Measurements from ENCODE around the gene CDPF1.
A peak's percentile ranks its signal among the peaks of the same experiment; 100 is the strongest.
"Not testable (repeated sequence)": the region's sequence is repeated elsewhere in the genome, so short reads cannot be mapped to it uniquely, and the experiment has no call there.

CDPF1 gene

GRCh38 chr22:46273432-46274148 is 23.5 kb upstream of the CDPF1 start:
- H3K27ac Mint-ChIP-seq: no peak overlapping the region
- no peak for DNase-seq
- peaks cover 35% of the 10 kb centered on the region for H3K36me3 Mint-ChIP-seq (ENCODE audit: low read depth)
- no peak overlapping the region for H3K4me3 Mint-ChIP-seq
- H3K9me3 Mint-ChIP-seq: no peaks in the 10 kb centered on the region
- peaks cover 12% of the 10 kb centered on the region for H3K4me1 Mint-ChIP-seq (ENCODE audit: low read depth)
- H3K27me3 Mint-ChIP-seq: no peaks in the 10 kb centered on the region

DNA sequence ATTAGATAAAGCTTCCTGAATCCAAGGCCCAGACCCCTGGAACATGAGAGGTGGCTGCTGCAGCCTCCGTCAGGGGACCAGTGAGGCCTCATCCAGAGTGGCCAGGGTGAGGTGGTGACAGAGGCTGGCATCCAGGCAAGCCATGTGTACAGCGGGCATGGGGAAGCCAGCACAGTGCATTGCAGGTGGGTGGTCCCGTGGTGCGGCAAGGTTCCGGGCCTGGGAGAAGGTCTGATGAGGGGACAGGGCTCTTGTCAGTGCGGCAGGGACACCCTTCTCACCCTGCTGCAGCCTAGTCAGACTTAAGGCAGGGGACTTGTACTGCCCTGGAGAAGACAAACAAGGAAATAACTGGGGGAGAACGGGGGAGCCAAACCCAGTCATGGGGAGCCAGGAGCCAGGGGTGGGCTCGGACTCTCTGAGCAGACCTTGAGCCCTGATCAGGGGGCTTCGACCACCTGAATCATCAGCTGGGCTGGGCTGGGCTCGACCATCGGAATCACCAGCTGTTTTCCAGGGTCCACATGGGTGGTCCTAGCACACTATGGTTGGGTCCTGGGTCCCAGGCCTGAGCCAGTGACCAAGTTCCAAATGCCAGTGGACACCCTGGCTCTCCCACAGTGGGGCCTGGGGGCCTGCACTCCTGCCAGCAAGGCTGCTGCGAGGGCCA is 22.8 kb upstream of the CDPF1 start:
- H3K4me3 Mint-ChIP-seq: no peak overlapping the region
- peaks cover 28% of the 10 kb centered on the region for H3K36me3 Mint-ChIP-seq (ENCODE audit: low read depth)
- no peak for DNase-seq
- H3K9me3 Mint-ChIP-seq: no peaks in the 10 kb centered on the region
- H3K27me3 Mint-ChIP-seq: no peaks in the 10 kb centered on the region
- peaks cover 15% of the 10 kb centered on the region for H3K4me1 Mint-ChIP-seq (ENCODE audit: low read depth)
- no peak overlapping the region for H3K27ac Mint-ChIP-seq

GRCh38 chr22:46272196-46272595 is 22.1 kb upstream of the CDPF1 start:
- peaks cover 20% of the 10 kb centered on the region for H3K4me1 Mint-ChIP-seq (ENCODE audit: low read depth)
- no peaks in the 10 kb centered on the region for H3K9me3 Mint-ChIP-seq
- no peak for DNase-seq
- H3K27ac Mint-ChIP-seq: no peak overlapping the region
- no peak overlapping the region for H3K4me3 Mint-ChIP-seq
- peaks cover 31% of the 10 kb centered on the region for H3K36me3 Mint-ChIP-seq (ENCODE audit: low read depth)
- peaks cover 4% of the 10 kb centered on the region for H3K27me3 Mint-ChIP-seq

GRCh38 chr22:46269564-46269963 is 19.5 kb upstream of the CDPF1 start:
- H3K27ac Mint-ChIP-seq: peak overlapping the region; percentile 59
- peaks cover 13% of the 10 kb centered on the region for H3K36me3 Mint-ChIP-seq (ENCODE audit: low read depth)
- H3K4me1 Mint-ChIP-seq (ENCODE audit: low read depth): peaks cover 22% of the 10 kb centered on the region
- no peak for DNase-seq
- peaks cover 5% of the 10 kb centered on the region for H3K9me3 Mint-ChIP-seq
- peak overlapping the region; percentile 30 for H3K4me3 Mint-ChIP-seq
- H3K27me3 Mint-ChIP-seq: peaks cover 26% of the 10 kb centered on the region

DNA sequence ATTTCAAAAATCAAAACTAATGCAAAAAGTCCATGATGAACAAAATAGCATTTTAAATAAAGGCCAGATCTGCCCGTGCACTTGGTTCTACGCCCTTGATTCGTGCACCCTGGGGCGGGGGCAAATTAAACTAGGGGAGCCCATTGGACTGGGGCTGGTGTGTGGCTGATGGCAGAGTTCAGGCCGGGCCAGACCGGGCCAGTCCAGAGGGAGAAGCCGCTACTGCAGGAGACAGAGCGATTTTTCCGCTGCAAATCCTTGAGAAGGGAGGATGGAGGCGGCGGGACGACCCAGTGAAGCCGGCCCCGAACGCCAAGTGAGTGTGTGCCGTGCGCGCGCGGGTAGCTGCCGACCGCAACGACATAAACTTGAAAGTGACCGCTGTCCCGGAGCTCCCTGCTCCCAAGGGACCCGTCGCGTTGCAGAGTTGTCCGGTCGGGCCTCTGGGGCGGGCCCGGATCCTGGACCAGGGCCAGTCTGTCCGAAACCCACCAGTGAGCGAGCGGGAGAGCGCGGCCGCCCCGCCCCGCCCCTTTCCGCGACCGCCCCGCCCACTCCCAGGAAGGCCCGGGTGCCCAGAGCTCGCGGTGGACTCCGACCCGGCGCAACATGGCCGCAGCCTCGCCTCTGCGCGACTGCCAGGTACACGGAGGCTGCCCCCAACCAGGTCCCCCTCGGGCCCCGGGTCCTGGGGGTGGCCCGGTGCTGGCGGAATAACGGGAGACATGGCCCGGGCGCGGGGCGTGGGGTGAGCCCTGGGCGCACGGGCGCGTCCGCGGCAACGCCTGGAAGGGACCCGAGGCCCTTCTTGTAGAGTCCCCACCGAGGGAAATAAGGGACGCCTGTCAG is 17.6 kb upstream of the CDPF1 start, which contains the start of gene TTC38:
Gene TTC38, plus strand, starts transcription at position 578 of the 849 bp plus-strand sequence. Its CDS starts 32 bp downstream, at position 610.
- Mint-ChIP-seq H3K36me3 (ENCODE audit: low read depth) (peaks cover 6% of the 10 kb centered on the region), H3K9me3 (peaks cover 5% of the 10 kb centered on the region), H3K27ac (peak within 1 kb of the TSS; percentile 71), H3K27me3 (peaks cover 41% of the 10 kb centered on the region), H3K4me3 (peak within 1 kb of the TSS; percentile 84), H3K4me1 (ENCODE audit: low read depth) (peaks cover 22% of the 10 kb centered on the region)
- DNase-seq: peak; percentile 73

GRCh38 chr22:46265627-46266026 is 15.5 kb upstream of the CDPF1 start:
- not testable (repeated sequence) for DNase-seq; H3K4me3 Mint-ChIP-seq; H3K36me3 Mint-ChIP-seq (ENCODE audit: low read depth); H3K27ac Mint-ChIP-seq; H3K9me3 Mint-ChIP-seq
- Mint-ChIP-seq H3K4me1 (ENCODE audit: low read depth) (peaks cover 27% of the 10 kb centered on the region), H3K27me3 (peaks cover 61% of the 10 kb centered on the region)

DNA sequence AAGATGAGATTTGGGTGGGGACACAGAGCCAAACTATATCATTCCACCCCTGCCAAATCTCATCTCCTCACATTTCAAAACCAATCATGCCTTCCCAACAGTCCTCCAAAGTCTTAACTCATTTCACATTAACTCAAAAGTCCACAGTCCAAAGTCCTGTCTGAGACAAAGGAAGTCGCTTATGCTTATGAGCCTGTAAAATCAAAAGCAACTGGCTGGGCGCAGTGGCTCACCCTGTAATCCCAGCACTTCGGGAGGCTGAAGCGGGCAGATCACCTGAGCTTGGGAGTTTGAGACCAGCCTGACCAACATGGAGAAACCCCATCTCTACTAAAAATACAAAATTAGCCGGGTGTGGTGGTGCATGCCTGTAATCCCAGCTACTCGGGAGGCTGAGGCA is 14.4 kb upstream of the CDPF1 start:
- not testable (repeated sequence) for H3K9me3 Mint-ChIP-seq; H3K36me3 Mint-ChIP-seq (ENCODE audit: low read depth); H3K4me3 Mint-ChIP-seq; H3K27ac Mint-ChIP-seq; DNase-seq
- peaks cover 72% of the 10 kb centered on the region for H3K27me3 Mint-ChIP-seq
- peaks cover 22% of the 10 kb centered on the region for H3K4me1 Mint-ChIP-seq (ENCODE audit: low read depth)

GRCh38 chr22:46263216-46263590 is 13.1 kb upstream of the CDPF1 start, which contains the start of gene PKDREJ:
Gene PKDREJ, minus strand, starts transcription at chr22:46263343. Its CDS starts 21 bp downstream, at chr22:46263322.
- no peak for DNase-seq
- H3K27me3 Mint-ChIP-seq: peaks cover 85% of the 10 kb centered on the region
- H3K36me3 Mint-ChIP-seq (ENCODE audit: low read depth): peaks cover 5% of the 10 kb centered on the region
- H3K27ac Mint-ChIP-seq: no peak within 1 kb of the TSS
- peaks cover 7% of the 10 kb centered on the region for H3K9me3 Mint-ChIP-seq
- H3K4me1 Mint-ChIP-seq (ENCODE audit: low read depth): peaks cover 13% of the 10 kb centered on the region
- H3K4me3 Mint-ChIP-seq: no peak within 1 kb of the TSS

GRCh38 chr22:46262449-46263215 is 12.5 kb upstream of the CDPF1 start:
- Mint-ChIP-seq H3K4me3 (no peak overlapping the region), H3K36me3 (ENCODE audit: low read depth) (peaks cover 4% of the 10 kb centered on the region), H3K27me3 (peaks cover 91% of the 10 kb centered on the region), H3K9me3 (peaks cover 8% of the 10 kb centered on the region), H3K4me1 (ENCODE audit: low read depth) (peaks cover 11% of the 10 kb centered on the region), H3K27ac (no peak overlapping the region)
- DNase-seq: peak; percentile 50

- DNase-seq: peak; percentile 7
- peaks cover 71% of the 10 kb centered on the region for H3K27me3 Mint-ChIP-seq
- no peaks in the 10 kb centered on the region for H3K36me3 Mint-ChIP-seq (ENCODE audit: low read depth)
- no peak overlapping the region for H3K27ac Mint-ChIP-seq
- peaks cover 5% of the 10 kb centered on the region for H3K4me1 Mint-ChIP-seq (ENCODE audit: low read depth)
- H3K9me3 Mint-ChIP-seq: peaks cover 3% of the 10 kb centered on the region
- no peak overlapping the region for H3K4me3 Mint-ChIP-seq
These were observed 9.9 kb upstream of the CDPF1 start for GRCh38 chr22:46260038-46260437.

GRCh38 chr22:46259374-46259773 is 9.3 kb upstream of the CDPF1 start:
- no peak for DNase-seq
- no peak overlapping the region for H3K27ac Mint-ChIP-seq
- peaks cover 3% of the 10 kb centered on the region for H3K9me3 Mint-ChIP-seq
- peaks cover 8% of the 10 kb centered on the region for H3K4me1 Mint-ChIP-seq (ENCODE audit: low read depth)
- peaks cover under 1% of the 10 kb centered on the region for H3K36me3 Mint-ChIP-seq (ENCODE audit: low read depth)
- peaks cover 64% of the 10 kb centered on the region for H3K27me3 Mint-ChIP-seq
- no peak overlapping the region for H3K4me3 Mint-ChIP-seq

GRCh38 chr22:46256358-46256958 is 6.4 kb upstream of the CDPF1 start:
- peaks cover 4% of the 10 kb centered on the region for H3K36me3 Mint-ChIP-seq (ENCODE audit: low read depth)
- H3K4me3 Mint-ChIP-seq: no peak overlapping the region
- H3K27ac Mint-ChIP-seq: no peak overlapping the region
- DNase-seq: no peak
- peaks cover 40% of the 10 kb centered on the region for H3K27me3 Mint-ChIP-seq
- peaks cover 3% of the 10 kb centered on the region for H3K9me3 Mint-ChIP-seq
- H3K4me1 Mint-ChIP-seq (ENCODE audit: low read depth): peaks cover 22% of the 10 kb centered on the region

GRCh38 chr22:46251816-46252380 is 1.8 kb upstream of the CDPF1 start:
- no peaks in the 10 kb centered on the region for H3K27me3 Mint-ChIP-seq
- peaks cover 40% of the 10 kb centered on the region for H3K4me1 Mint-ChIP-seq (ENCODE audit: low read depth)
- peak overlapping the region; percentile 91 for H3K27ac Mint-ChIP-seq
- no peaks in the 10 kb centered on the region for H3K9me3 Mint-ChIP-seq
- peaks cover 4% of the 10 kb centered on the region for H3K36me3 Mint-ChIP-seq (ENCODE audit: low read depth)
- no peak for DNase-seq
- H3K4me3 Mint-ChIP-seq: peak overlapping the region; percentile 79
